Measurements from ENCODE around the gene RTN1. TPM values are rescaled to one million over a fixed set of nuclear protein-coding genes. Genes with fewer than 3 reads are reported as not detected.

RTN1 gene
- total and polyA plus RNA-seq, 9 of the 15 experiments (the other 6 are each of a cell fraction or from before 2014, with no cell fraction given): 0.03 to 0.09 TPM; not detected in 7

GRCh38 chr14:59601056-59601455 lies 269.5 kb downstream of the RTN1 start (continued):
- TF ChIP-seq E2F6 (IDR thresholded peaks at IDR 0.05; ENCODE audit: borderline replicate concordance in 1 of 2, extremely low read depth in 1 of 2, insufficient read depth in 1 of 2, insufficient read length in 1 of 2, low read depth in 1 of 2, low read length in 1 of 2, poor library complexity in 1 of 2, severe bottlenecking in 1 of 2): no peak
- TF ChIP-seq ZNF778 (CRISPR knock-in tag; IDR thresholded peaks at IDR 0.05): no peak
- TF ChIP-seq PHB (CRISPR knock-in tag; IDR thresholded peaks at IDR 0.05): no peak
- TF ChIP-seq MTA1 (IDR thresholded peaks at IDR 0.05; ENCODE audit: borderline replicate concordance): no peak
- TF ChIP-seq NFRKB (IDR thresholded peaks at IDR 0.05; ENCODE audit: low read depth): no peak

GRCh38 chr14:59600211-59600945 lies 270.2 kb downstream of the RTN1 start:
- FAIRE-seq (no peak), ATAC-seq (no peak), DNase-seq (ENCODE audit: extremely low read depth in 1 of 4, low spot score in 3 of 4) (no peak)
- Histone ChIP-seq H3K79me2 (ENCODE audit: control insufficient read depth, insufficient read depth, low read length) (no peaks in the 10 kb centered on the region), H3K4me3 (no peak overlapping the region), H3K27ac (ENCODE audit: extremely low read depth, low read depth, low read length) (no peak overlapping the region), H4K20me1 (replicated peaks; ENCODE audit: control insufficient read depth, insufficient read depth, low read length) (no peaks in the 10 kb centered on the region), H3K9ac (ENCODE audit: insufficient read depth in 1 of 2, low read depth in 2 of 2, low read length in 2 of 2) (no peak overlapping the region), H3K4me2 (ENCODE audit: insufficient read depth, low read length) (no peak overlapping the region), H3K27me3 (ENCODE audit: control insufficient read depth in 2 of 2, insufficient read depth in 2 of 2, low read length in 2 of 2) (no peaks in the 10 kb centered on the region), H2AFZ (ENCODE audit: low read depth, low read length) (no peak overlapping the region), H3K9me1 (ENCODE audit: control insufficient read depth, insufficient read depth, low read length) (no peaks in the 10 kb centered on the region), H3K9me3 (replicated peaks; ENCODE audit: control insufficient read depth, insufficient read depth, low read depth, low read length) (no peaks in the 10 kb centered on the region), H3K4me1 (replicated peaks in 1 of 2; ENCODE audit: control insufficient read depth in 2 of 2, insufficient read depth in 2 of 2, low read length in 2 of 2) (no peaks in the 10 kb centered on the region), H3K36me3 (ENCODE audit: control insufficient read depth, insufficient read depth, low read length) (no peaks in the 10 kb centered on the region)
- in situ Hi-C loops (cut with MboI) (no loop called here), intact Hi-C loops (cut with micrococcal nuclease) (no loop called here)
- ChIA-PET POLR2A (no interaction called here), CTCF (ENCODE audit: low intra/inter-chr PET ratio) (no interaction called here)
- no TSS peak for BruUV-seq (replicated peaks)
- WGBS (ENCODE audit: insufficient coverage, low coverage, missing lambda C conversion rate): 0% methylated on average over 2 of the region's 2 CpGs
- TF ChIP-seq RCOR1 (IDR thresholded peaks at IDR 0.05; ENCODE audit: borderline replicate concordance in 1 of 2, low read depth in 2 of 2, low read length in 2 of 2) (no peak), ZBTB40 (IDR thresholded peaks at IDR 0.05) (no peak), ZBTB40 (CRISPR knock-in tag; IDR thresholded peaks at IDR 0.05) (no peak), CSDE1 (IDR thresholded peaks at IDR 0.05) (no peak), C11orf30 (IDR thresholded peaks at IDR 0.05; ENCODE audit: low read depth) (no peak)

Measured in K562 (cell line).